Neural cell (in vitro differentiated cells): ENCODE results near the gene LXN. TPM values are rescaled to one million over a fixed set of nuclear protein-coding genes. Genes with fewer than 3 reads are reported as not detected.

Source experiments
- H2AFZ ChIP-seq: fragments of 200-600, 300-800 bp; sonication (generic), shearing (Covaris generic); 2 replicates; pipeline ENCODE4 v1.6.0; 2014; ENCODE audit warnings: low read depth, mild to moderate bottlenecking, antibody characterized with exemption, low read length, moderate library complexity
- H3F3A ChIP-seq: fragments of 200-600 bp; shearing (Covaris generic); 2 replicates; pipeline ENCODE4 v1.6.1; 2016; ENCODE audit warnings: mild to moderate bottlenecking, moderate library complexity, mixed read lengths, antibody characterized with exemption, low read length; ENCODE audit not compliant: insufficient read depth, poor library complexity, severe bottlenecking
- H3K27ac ChIP-seq: fragments of 200-600, 300-800 bp; sonication (generic), shearing (Covaris generic); 2 replicates; pipeline ENCODE4 v1.5.1; 2014; ENCODE audit warnings: mild to moderate bottlenecking, low read length, moderate library complexity
- H3K27me3 ChIP-seq: fragments of 300-800, 200-600 bp; sonication (generic), shearing (Covaris generic); 2 replicates; pipeline ENCODE4 v1.6.0; 2014; ENCODE audit warnings: mild to moderate bottlenecking, low read depth, low read length, moderate library complexity; ENCODE audit not compliant: insufficient read depth
- H3K36me3 ChIP-seq: fragments of 300-800, 200-600 bp; sonication (generic), shearing (Covaris generic); 2 replicates; pipeline ENCODE4 v1.5.1; 2014; ENCODE audit warnings: mild to moderate bottlenecking, antibody characterized with exemption, low read length, moderate library complexity; ENCODE audit not compliant: insufficient read depth
- H3K4me2 ChIP-seq: fragments of 300-800, 200-600 bp; sonication (generic), shearing (Covaris generic); 2 replicates; pipeline ENCODE4 v1.6.0; 2014; ENCODE audit warnings: mild to moderate bottlenecking, low read length
- H3K4me3 ChIP-seq: fragments of 300-800, 200-600 bp; sonication (generic), shearing (Covaris generic); 2 replicates; pipeline ENCODE4 v1.5.1; 2014; ENCODE audit warnings: mild to moderate bottlenecking, low read length, moderate library complexity
- H3K79me2 ChIP-seq: fragments of 200-600 bp; shearing (Covaris generic); replicated peaks from 2 replicates; pipeline ENCODE4 v1.6.0; 2014; ENCODE audit warnings: mild to moderate bottlenecking, low read length, moderate library complexity; ENCODE audit not compliant: insufficient read depth
- H3K9ac ChIP-seq: fragments of 300-800, 200-600 bp; sonication (generic), shearing (Covaris generic); 2 replicates; pipeline ENCODE4 v1.6.1; 2016; ENCODE audit warnings: mild to moderate bottlenecking, low read length, mixed read lengths
- H3K9me2 ChIP-seq: fragments of 200-600 bp; shearing (Covaris generic); 2 replicates; pipeline ENCODE4 v1.6.1; 2016; ENCODE audit warnings: mild to moderate bottlenecking, low read length, mixed read lengths; ENCODE audit not compliant: insufficient read depth
- H3K9me3 ChIP-seq: fragments of 200-600, 300-800 bp; sonication (generic), shearing (Covaris generic); 2 replicates; pipeline ENCODE4 v1.6.1; 2016; ENCODE audit warnings: mild to moderate bottlenecking, mixed run types, low read length, moderate library complexity, mixed read lengths
- H4K20me1 ChIP-seq: fragments of 200-600 bp; shearing (Covaris generic); 2 replicates; pipeline ENCODE4 v1.6.1; 2016; ENCODE audit warnings: mild to moderate bottlenecking, mixed run types; ENCODE audit not compliant: insufficient read depth
- EP300 ChIP-seq: fragments of 450-650 bp; conservative IDR thresholded peaks from 2 replicates; pipeline ENCODE4 v1.6.1; 2014; ENCODE audit warnings: antibody characterized with exemption, mild to moderate bottlenecking, moderate library complexity; ENCODE audit not compliant: poor library complexity, severe bottlenecking
- EZH2 ChIP-seq: fragments of 200-600, 300-800 bp; shearing (Covaris generic), sonication (generic); IDR thresholded peaks from 2 replicates; pipeline ENCODE4 v1.6.1; 2014; ENCODE audit warnings: antibody characterized with exemption, low read length, borderline replicate concordance, mild to moderate bottlenecking; ENCODE audit not compliant: insufficient read depth, poor library complexity, severe bottlenecking
- MXI1 ChIP-seq: fragments of 450-650 bp; conservative IDR thresholded peaks from 2 replicates; pipeline ENCODE4 v1.6.1; 2014; ENCODE audit warnings: antibody characterized with exemption, mild to moderate bottlenecking; ENCODE audit not compliant: poor library complexity, severe bottlenecking
- POLR2AphosphoS5 ChIP-seq: IDR thresholded peaks from 2 replicates; pipeline ENCODE4 v1.6.1; 2012
- RAD21 ChIP-seq: fragments of 450-650 bp; conservative IDR thresholded peaks from 2 replicates; pipeline ENCODE4 v1.6.1; 2014; ENCODE audit warnings: antibody characterized with exemption, mild to moderate bottlenecking, moderate library complexity
- SMC3 ChIP-seq: fragments of 450-650 bp; conservative IDR thresholded peaks from 2 replicates; pipeline ENCODE4 v1.6.1; 2014; ENCODE audit warnings: antibody characterized with exemption, mild to moderate bottlenecking, moderate library complexity; ENCODE audit not compliant: poor library complexity
- TAF1 ChIP-seq: IDR thresholded peaks from 2 replicates; pipeline ENCODE4 v1.6.1; 2012; ENCODE audit warnings: low read depth
- polyA plus RNA-seq: library from polyadenylated mRNA; depleted of rRNA; stranded (reverse); fragments of >200 nt; gene quantifications from 2 replicates; pipeline ENCODE4 v1.2.3, GENCODE V29; 2014
- TF ChIP-seq, protein P1 (sequence below): IDR thresholded peaks from 2 replicates; pipeline ENCODE4 v1.6.1; 2012; ENCODE audit warnings: borderline replicate concordance
- TF ChIP-seq, protein P2 (sequence below): fragments of 450-650 bp; IDR thresholded peaks from 2 replicates; pipeline ENCODE4 v1.5.1; 2014; ENCODE audit warnings: antibody characterized with exemption, mild to moderate bottlenecking, moderate library complexity; ENCODE audit not compliant: poor library complexity, severe bottlenecking

The LXN gene
- polyA plus RNA-seq, 1 donor from 2014 or later = 0.53 TPM

GRCh38 chr3:158651192-158651591 lies 21.3 kb downstream of the LXN start:
- Histone ChIP-seq H3K36me3 (peaks cover 4% of the 10 kb centered on the region), H3K4me3 (no peak overlapping the region), H3K27me3 (no peaks in the 10 kb centered on the region), H3K4me2 (no peak overlapping the region), H3K9me3 (no peaks in the 10 kb centered on the region), H3K79me2 (peaks cover 13% of the 10 kb centered on the region), H3K9me2 (no peaks in the 10 kb centered on the region), H3K9ac (no peak overlapping the region), H3F3A (no peaks in the 10 kb centered on the region), H2AFZ (no peak overlapping the region), H4K20me1 (no peaks in the 10 kb centered on the region), H3K27ac (no peak overlapping the region)
- TF ChIP-seq SMC3 (no peak), RAD21 (no peak), EP300 (no peak), POLR2AphosphoS5 (no peak), MXI1 (no peak), EZH2 (no peak), TAF1 (no peak)
- TF ChIP-seq, protein P1, sequence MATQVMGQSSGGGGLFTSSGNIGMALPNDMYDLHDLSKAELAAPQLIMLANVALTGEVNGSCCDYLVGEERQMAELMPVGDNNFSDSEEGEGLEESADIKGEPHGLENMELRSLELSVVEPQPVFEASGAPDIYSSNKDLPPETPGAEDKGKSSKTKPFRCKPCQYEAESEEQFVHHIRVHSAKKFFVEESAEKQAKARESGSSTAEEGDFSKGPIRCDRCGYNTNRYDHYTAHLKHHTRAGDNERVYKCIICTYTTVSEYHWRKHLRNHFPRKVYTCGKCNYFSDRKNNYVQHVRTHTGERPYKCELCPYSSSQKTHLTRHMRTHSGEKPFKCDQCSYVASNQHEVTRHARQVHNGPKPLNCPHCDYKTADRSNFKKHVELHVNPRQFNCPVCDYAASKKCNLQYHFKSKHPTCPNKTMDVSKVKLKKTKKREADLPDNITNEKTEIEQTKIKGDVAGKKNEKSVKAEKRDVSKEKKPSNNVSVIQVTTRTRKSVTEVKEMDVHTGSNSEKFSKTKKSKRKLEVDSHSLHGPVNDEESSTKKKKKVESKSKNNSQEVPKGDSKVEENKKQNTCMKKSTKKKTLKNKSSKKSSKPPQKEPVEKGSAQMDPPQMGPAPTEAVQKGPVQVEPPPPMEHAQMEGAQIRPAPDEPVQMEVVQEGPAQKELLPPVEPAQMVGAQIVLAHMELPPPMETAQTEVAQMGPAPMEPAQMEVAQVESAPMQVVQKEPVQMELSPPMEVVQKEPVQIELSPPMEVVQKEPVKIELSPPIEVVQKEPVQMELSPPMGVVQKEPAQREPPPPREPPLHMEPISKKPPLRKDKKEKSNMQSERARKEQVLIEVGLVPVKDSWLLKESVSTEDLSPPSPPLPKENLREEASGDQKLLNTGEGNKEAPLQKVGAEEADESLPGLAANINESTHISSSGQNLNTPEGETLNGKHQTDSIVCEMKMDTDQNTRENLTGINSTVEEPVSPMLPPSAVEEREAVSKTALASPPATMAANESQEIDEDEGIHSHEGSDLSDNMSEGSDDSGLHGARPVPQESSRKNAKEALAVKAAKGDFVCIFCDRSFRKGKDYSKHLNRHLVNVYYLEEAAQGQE = no peak
- TF ChIP-seq, protein P2, sequence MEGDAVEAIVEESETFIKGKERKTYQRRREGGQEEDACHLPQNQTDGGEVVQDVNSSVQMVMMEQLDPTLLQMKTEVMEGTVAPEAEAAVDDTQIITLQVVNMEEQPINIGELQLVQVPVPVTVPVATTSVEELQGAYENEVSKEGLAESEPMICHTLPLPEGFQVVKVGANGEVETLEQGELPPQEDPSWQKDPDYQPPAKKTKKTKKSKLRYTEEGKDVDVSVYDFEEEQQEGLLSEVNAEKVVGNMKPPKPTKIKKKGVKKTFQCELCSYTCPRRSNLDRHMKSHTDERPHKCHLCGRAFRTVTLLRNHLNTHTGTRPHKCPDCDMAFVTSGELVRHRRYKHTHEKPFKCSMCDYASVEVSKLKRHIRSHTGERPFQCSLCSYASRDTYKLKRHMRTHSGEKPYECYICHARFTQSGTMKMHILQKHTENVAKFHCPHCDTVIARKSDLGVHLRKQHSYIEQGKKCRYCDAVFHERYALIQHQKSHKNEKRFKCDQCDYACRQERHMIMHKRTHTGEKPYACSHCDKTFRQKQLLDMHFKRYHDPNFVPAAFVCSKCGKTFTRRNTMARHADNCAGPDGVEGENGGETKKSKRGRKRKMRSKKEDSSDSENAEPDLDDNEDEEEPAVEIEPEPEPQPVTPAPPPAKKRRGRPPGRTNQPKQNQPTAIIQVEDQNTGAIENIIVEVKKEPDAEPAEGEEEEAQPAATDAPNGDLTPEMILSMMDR = no peak

GRCh38 chr3:158649791-158650190 lies 22.7 kb downstream of the LXN start:
- Histone ChIP-seq H3K27ac (no peak overlapping the region), H3K9ac (no peak overlapping the region), H3K79me2 (peaks cover 27% of the 10 kb centered on the region), H3K4me2 (no peak overlapping the region), H2AFZ (no peak overlapping the region), H3K27me3 (no peaks in the 10 kb centered on the region), H3K9me3 (no peaks in the 10 kb centered on the region), H3K4me3 (no peak overlapping the region), H3K36me3 (no peaks in the 10 kb centered on the region), H4K20me1 (no peaks in the 10 kb centered on the region), H3F3A (no peaks in the 10 kb centered on the region), H3K9me2 (no peaks in the 10 kb centered on the region)
- TF ChIP-seq EZH2 (no peak), EP300 (no peak), POLR2AphosphoS5 (no peak), MXI1 (no peak), TAF1 (no peak), RAD21 (no peak), SMC3 (no peak)
- TF ChIP-seq, protein P1 = no peak
- TF ChIP-seq, protein P2 = no peak
